WI38 (cell line): ENCODE data around the gene RPL21.

Experiments used
- H3K4me3 ChIP-seq: 2 replicates; pipeline ENCODE4 v1.5.1; 2011; ENCODE audit warnings: low read depth, mild to moderate bottlenecking, control low read depth, low read length
- TF ChIP-seq, protein P1 (sequence below): IDR thresholded peaks from 2 replicates; pipeline ENCODE4 v1.5.1; 2012; ENCODE audit warnings: low read depth, mild to moderate bottlenecking, control low read depth, low read length

Gene RPL21

DNA sequence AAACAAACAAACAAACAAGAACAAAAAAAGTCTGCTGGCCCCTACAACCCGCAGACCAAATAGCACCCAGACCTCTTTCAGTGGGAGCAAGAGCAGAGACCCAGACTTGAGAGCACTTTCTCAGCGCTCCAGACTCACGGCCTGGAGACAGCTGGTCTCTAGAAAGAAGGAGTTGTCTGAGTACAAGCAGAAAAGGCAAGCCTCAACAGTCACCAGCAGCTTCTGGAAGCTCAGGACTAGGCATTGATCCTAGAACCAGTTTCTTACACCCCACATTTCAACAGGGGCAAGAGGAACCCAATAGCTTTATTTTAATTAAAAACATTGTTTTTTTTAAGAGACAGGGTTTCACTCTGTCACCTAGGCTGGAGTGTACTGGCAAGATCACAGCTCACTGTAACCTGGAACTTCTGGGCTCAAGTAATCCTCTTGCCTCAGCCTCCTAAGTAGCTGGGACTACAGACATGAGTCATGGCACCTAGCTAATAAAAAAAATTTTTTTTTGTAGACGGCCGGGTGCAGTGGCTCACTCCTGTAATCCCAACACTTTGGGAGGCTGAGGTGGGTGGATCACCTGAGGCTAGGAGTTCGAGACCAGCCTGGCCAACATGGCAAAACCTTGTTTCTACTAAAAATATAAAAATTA is 49.7 kb downstream of the RPL21 start:
- TF ChIP-seq, protein P1, sequence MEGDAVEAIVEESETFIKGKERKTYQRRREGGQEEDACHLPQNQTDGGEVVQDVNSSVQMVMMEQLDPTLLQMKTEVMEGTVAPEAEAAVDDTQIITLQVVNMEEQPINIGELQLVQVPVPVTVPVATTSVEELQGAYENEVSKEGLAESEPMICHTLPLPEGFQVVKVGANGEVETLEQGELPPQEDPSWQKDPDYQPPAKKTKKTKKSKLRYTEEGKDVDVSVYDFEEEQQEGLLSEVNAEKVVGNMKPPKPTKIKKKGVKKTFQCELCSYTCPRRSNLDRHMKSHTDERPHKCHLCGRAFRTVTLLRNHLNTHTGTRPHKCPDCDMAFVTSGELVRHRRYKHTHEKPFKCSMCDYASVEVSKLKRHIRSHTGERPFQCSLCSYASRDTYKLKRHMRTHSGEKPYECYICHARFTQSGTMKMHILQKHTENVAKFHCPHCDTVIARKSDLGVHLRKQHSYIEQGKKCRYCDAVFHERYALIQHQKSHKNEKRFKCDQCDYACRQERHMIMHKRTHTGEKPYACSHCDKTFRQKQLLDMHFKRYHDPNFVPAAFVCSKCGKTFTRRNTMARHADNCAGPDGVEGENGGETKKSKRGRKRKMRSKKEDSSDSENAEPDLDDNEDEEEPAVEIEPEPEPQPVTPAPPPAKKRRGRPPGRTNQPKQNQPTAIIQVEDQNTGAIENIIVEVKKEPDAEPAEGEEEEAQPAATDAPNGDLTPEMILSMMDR, result no peak
- H3K4me3 ChIP-seq, result no peak overlapping the region

DNA sequence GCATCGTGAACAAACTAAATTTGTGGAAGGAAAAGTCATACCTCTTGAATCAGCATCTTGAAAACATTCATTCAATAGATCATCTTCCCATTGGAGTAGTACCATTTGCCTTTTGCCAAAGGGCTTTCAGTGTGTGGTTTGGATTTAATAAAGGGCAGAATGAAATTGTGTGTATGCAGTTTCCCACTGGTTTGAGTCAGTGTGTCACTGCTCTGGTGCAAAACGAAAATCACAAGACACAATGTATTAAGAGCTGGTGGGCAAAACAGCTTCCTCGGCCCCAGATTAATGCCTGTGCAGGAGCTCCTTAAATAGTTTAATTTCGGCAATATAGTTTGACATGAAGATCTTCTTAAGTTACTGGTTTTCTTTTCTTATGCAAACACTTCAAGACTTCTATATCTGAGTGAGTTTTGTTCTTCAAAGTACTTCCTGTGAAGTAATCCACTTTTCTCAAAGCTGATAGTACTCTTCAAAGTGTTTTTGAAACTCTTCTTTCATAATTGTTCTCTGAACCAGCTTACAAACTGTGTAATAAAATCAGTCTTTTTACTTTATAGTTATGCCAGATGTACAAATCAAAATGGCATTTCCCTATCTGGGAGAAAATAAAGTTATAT is 51.4 kb downstream of the RPL21 start:
- H3K4me3 ChIP-seq, result no peak overlapping the region
- TF ChIP-seq, protein P1, result no peak

DNA sequence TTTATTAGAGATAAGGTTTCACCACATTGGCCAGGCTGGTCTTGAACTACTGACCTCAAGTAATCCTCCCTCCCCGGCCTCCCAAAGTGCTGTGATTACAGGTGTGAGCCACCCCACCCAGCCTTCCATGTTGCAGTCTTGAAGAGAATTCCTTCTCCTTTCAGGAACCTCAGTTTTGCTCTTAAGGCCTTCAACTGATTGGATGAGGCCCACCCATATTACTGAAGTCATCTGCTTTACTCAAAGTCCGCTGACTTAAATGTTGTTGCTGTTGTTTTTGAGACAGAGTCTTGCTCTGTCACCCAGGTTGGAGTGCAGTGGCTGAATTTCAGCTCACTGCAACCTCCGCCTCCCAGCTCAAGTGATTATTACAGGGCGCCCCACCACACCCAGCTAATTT is 52.7 kb downstream of the RPL21 start:
- H3K4me3 ChIP-seq, result no peak overlapping the region
- TF ChIP-seq, protein P1, result no peak

DNA sequence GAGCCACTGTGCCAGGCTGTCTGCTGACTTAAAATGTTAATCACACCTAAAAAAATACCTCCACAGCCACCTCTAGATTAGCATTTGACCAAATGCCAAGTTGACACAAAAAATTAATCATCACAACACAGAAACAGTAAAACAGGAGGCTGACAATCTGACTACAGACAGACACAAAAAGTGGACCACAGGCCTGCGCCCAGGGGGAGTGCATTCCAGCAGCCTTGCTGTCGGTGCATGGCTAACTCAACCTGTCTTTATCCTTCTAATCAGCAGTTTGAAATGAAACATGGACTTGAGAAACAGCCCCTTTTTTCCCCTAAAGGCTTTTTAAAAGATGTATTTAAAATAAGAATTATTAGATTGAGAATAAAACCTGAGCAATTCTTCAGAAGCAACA is 53.3 kb downstream of the RPL21 start:
- TF ChIP-seq, protein P1, result no peak
- no peak overlapping the region for H3K4me3 ChIP-seq
